Measurements from ENCODE around the gene SYTL1. TPM values are rescaled to one million over a fixed set of nuclear protein-coding genes. Genes with fewer than 3 reads are reported as not detected.

The SYTL1 gene
- total RNA-seq, 1 experiment from 2014 or later, result 75.9 TPM

GRCh38 chr1:27392096-27392777, 50.4 kb downstream of the SYTL1 start, which contains the start of gene GPR3:
Gene GPR3, plus strand, starts transcription at chr1:27392622. Its CDS starts 1,177 bp downstream, at chr1:27393799.
- H3K9me3 ChIP-seq (ENCODE audit: control insufficient read depth in 1 of 2, insufficient read depth in 1 of 2, low read depth in 1 of 2, low read length in 2 of 2), result no peaks in the 10 kb centered on the region
- ChIA-PET CTCF (interaction anchor here (0.9 to 3.0 kb wide), 13 partner anchors 20 to 346 kb away, joined by 3 to 28 read pairs (median 7); partner anchors contain the start of genes MAP3K6 and SYTL1), RAD21 (ENCODE audit: low non-redundant PET in 1 of 2, low total read pairs in 2 of 2, uncharacterized antibody in 2 of 2, unreplicated experiment in 2 of 2) (interaction anchor here in 1 of 2 experiments (0.6 to 0.9 kb wide), 2 partner anchors 96 to 349 kb away, joined by 3 read pairs; no protein-coding TSS in a partner anchor), POLR2A (interaction anchor here (0.6 to 1.9 kb wide), 6 partner anchors 10 to 700 kb away, joined by 3 to 8 read pairs (median 4); partner anchors contain the start of genes AHDC1, CD164L2 and MAP3K6)
- no peaks in the 10 kb centered on the region for H4K20me1 ChIP-seq (ENCODE audit: insufficient read depth)
- H3K4me1 ChIP-seq (ENCODE audit: control insufficient read depth in 1 of 2, insufficient read depth in 2 of 2, low read length in 2 of 2), result peaks cover 17 to 43% of the 10 kb centered on the region in 2 experiments
- no peak for TF ChIP-seq FOSL1 (IDR thresholded peaks at IDR 0.05; ENCODE audit: low read depth)
- no peak for TF ChIP-seq EZH2phosphoT487 (IDR thresholded peaks at IDR 0.05; ENCODE audit: borderline replicate concordance)
- peak; percentile 91 for TF ChIP-seq TCF7L2 (IDR thresholded peaks at IDR 0.05; ENCODE audit: borderline replicate concordance, extremely low read depth, insufficient read depth, insufficient read length)
- TF ChIP-seq EGR1 (IDR thresholded peaks at IDR 0.05; ENCODE audit: low read depth), result peak; percentile 63; the same call in 1 of the 2 replicates
- peak; percentile 58 for TF ChIP-seq SP1 (IDR thresholded peaks at IDR 0.05; ENCODE audit: low read depth)
- no peak; the same call in 1 of the 2 replicates for TF ChIP-seq ZFX (IDR thresholded peaks at IDR 0.05)
- peak; percentile 42 to 70 (median 43); a peak in 5 of 6 replicates for TF ChIP-seq CTCF (IDR thresholded peaks at IDR 0.05 in 2 of 3, conservative IDR thresholded peaks at IDR 0.05 in 1 of 3; ENCODE audit: borderline replicate concordance in 1 of 3, insufficient read depth in 1 of 3, low read depth in 2 of 3, low read length in 2 of 3)
- TF ChIP-seq YY1 (IDR thresholded peaks at IDR 0.05; ENCODE audit: extremely low read depth, insufficient replicate concordance, low read depth, low read length), result peak; percentile 28
- TF ChIP-seq REST (IDR thresholded peaks at IDR 0.05; ENCODE audit: low read depth), result no peak
- TF ChIP-seq MAX (IDR thresholded peaks at IDR 0.05), result peak; percentile 78; the same call in 1 of the 2 replicates
- TF ChIP-seq SIN3A (IDR thresholded peaks at IDR 0.05; ENCODE audit: low read depth), result 0 out of 2 replicates have a peak, but pooled peaks have one; percentile 59
- peak; percentile 49 for TF ChIP-seq RAD21 (IDR thresholded peaks at IDR 0.05; ENCODE audit: low read depth)
- peak within 1 kb of the TSS; percentile 100 for H3K9ac ChIP-seq (ENCODE audit: low read length)
- peaks cover 25% of the 10 kb centered on the region for H3K79me2 ChIP-seq (ENCODE audit: insufficient read depth, low read length)
- peak; percentile 84 for DNase-seq (ENCODE audit: low read depth, low spot score)
- peak within 1 kb of the TSS; percentile 88 for H3K27ac ChIP-seq (ENCODE audit: low read depth, low read length)
- intact Hi-C loops (cut with micrococcal nuclease), result loop anchor here (2.0 kb wide), 1 partner anchor 347 kb away; no protein-coding TSS in a partner anchor
- ATAC-seq, result peak; percentile 81
- H3K4me2 ChIP-seq (ENCODE audit: low read length), result peak within 1 kb of the TSS; percentile 86
- H3K9me2 ChIP-seq (ENCODE audit: insufficient read depth), result no peaks in the 10 kb centered on the region
- H3K27me3 ChIP-seq (ENCODE audit: insufficient read depth, low read length), result no peaks in the 10 kb centered on the region
- peak within 1 kb of the TSS; percentile 96 to 99 for H3K4me3 ChIP-seq (replicated peaks in 1 of 2; ENCODE audit: low read depth in 1 of 2, low read length in 2 of 2)
- H3K36me3 ChIP-seq (ENCODE audit: control insufficient read depth in 1 of 2, insufficient read depth in 2 of 2, low read length in 2 of 2), result peaks cover 0 to 12% of the 10 kb centered on the region in 2 experiments; a peak in 1 of 4 replicates
- no TSS peak for BruUV-seq (replicated peaks)
- H2AFZ ChIP-seq (ENCODE audit: low read depth, low read length, poor library complexity, severe bottlenecking), result no peak within 1 kb of the TSS
